HG03064 (cell line): ENCODE measurements around the gene ASB2.

ENCODE experiments used
- ATAC-seq: cut with Tn5 transposase; IDR thresholded peaks from one replicate; pipeline ENCODE4 v1.9.1; 2021; ENCODE audit warnings: low read depth; ENCODE audit not compliant: unreplicated experiment

ASB2 gene

GRCh38 chr14:93976477-93977057, at the start of gene ASB2:
TSS of gene ASB2 (minus strand) at chr14:93976570. CDS start at chr14:93964539, 12,031 bp downstream.
- ATAC-seq: peak; percentile 17

- ATAC-seq: no peak
These were observed 49.4 kb upstream of the ASB2 start for GRCh38 chr14:94025720-94026119.

GRCh38 chr14:94024549-94024948, 48.2 kb upstream of the ASB2 start:
- ATAC-seq: no peak

GRCh38 chr14:94022532-94023411, 46.4 kb upstream of the ASB2 start:
- ATAC-seq: no peak

- no peak for ATAC-seq
These were observed 45.2 kb upstream of the ASB2 start for GRCh38 chr14:94021416-94022157.

- no peak for ATAC-seq
These were observed 44.6 kb upstream of the ASB2 start for GRCh38 chr14:94021001-94021400.

- no peak for ATAC-seq
These were observed 43.9 kb upstream of the ASB2 start for GRCh38 chr14:94020267-94020666.

- no peak for ATAC-seq
These were observed 43.0 kb upstream of the ASB2 start for GRCh38 chr14:94019329-94019728.

GRCh38 chr14:94018308-94018707, 41.9 kb upstream of the ASB2 start:
- ATAC-seq: no peak

- no peak for ATAC-seq
These were observed 40.1 kb upstream of the ASB2 start for GRCh38 chr14:94016446-94016976.

- ATAC-seq: no peak
These were observed 38.9 kb upstream of the ASB2 start for GRCh38 chr14:94015223-94015622.

GRCh38 chr14:94014382-94014781, 38.0 kb upstream of the ASB2 start:
- ATAC-seq: no peak

- ATAC-seq: no peak
These were observed 35.4 kb upstream of the ASB2 start for GRCh38 chr14:94011795-94012194.

GRCh38 chr14:94010625-94011024, 34.3 kb upstream of the ASB2 start:
- ATAC-seq: no peak

- ATAC-seq: no peak
These were observed 33.4 kb upstream of the ASB2 start for GRCh38 chr14:94009767-94010166.

- no peak for ATAC-seq
These were observed 31.9 kb upstream of the ASB2 start for GRCh38 chr14:94008234-94008633.

- ATAC-seq: no peak
These were observed 29.1 kb upstream of the ASB2 start for GRCh38 chr14:94005324-94006073.

- ATAC-seq: no peak
These were observed 27.6 kb upstream of the ASB2 start for GRCh38 chr14:94004015-94004414.

GRCh38 chr14:94003397-94003796, 27.0 kb upstream of the ASB2 start:
- ATAC-seq: no peak
